H1 (cell line): ENCODE results near the gene FAM193B. TPM values are rescaled to one million over a fixed set of nuclear protein-coding genes. Genes with fewer than 3 reads are reported as not detected.

ENCODE experiments used
- BRCA1 ChIP-seq: IDR thresholded peaks from 2 replicates; pipeline ENCODE4 v1.6.1; 2012; ENCODE audit warnings: low read depth, low read length, improper control_type of control experiment
- HDAC6 ChIP-seq: IDR thresholded peaks from one replicate; pipeline ENCODE4 v1.7.1; 2012; ENCODE audit warnings: low read depth, mild to moderate bottlenecking, inconsistent platforms, low read length, moderate library complexity
- KDM4A ChIP-seq: IDR thresholded peaks from one replicate; pipeline ENCODE4 v1.7.1; 2012; ENCODE audit warnings: low read depth, mild to moderate bottlenecking, moderate library complexity, low read length, inconsistent platforms; ENCODE audit not compliant: severe bottlenecking
- MAFK ChIP-seq: IDR thresholded peaks from 2 replicates; pipeline ENCODE4 v1.6.1; 2012; ENCODE audit warnings: low read depth, mild to moderate bottlenecking, improper control_type of control experiment, low read length
- RAD21 ChIP-seq, 2 experiments: IDR thresholded peaks in 1 of 2; conservative IDR thresholded peaks in 1 of 2; 2 replicates each; pipeline ENCODE4 v1.6.1; 2011; ENCODE audit warnings: low read depth in 2 of 2, low read length in 2 of 2, improper control_type of control experiment in 1 of 2, inconsistent platforms in 1 of 2, mild to moderate bottlenecking in 1 of 2, moderate library complexity in 1 of 2
- RXRA ChIP-seq: IDR thresholded peaks from 2 replicates; pipeline ENCODE4 v1.6.1; 2011; ENCODE audit warnings: low read depth, mild to moderate bottlenecking, low read length, moderate library complexity; ENCODE audit not compliant: insufficient read depth
- SIN3A ChIP-seq, 2 experiments: IDR thresholded peaks in 1 of 2; conservative IDR thresholded peaks in 1 of 2; 2 replicates each; pipeline ENCODE4 v1.6.1; 2011 to 2012; ENCODE audit warnings: low read length in 2 of 2, improper control_type of control experiment in 1 of 2, low read depth in 1 of 2, mild to moderate bottlenecking in 1 of 2
- polyA plus RNA-seq, 7 experiments: library from polyadenylated mRNA; depleted of rRNA in 3 of 7; stranded (reverse) in 5 of 7; unstranded in 2 of 7; fragments of >200 nt in 5 of 7; fragments of 200-250 nt in 2 of 7; gene quantifications; 1 replicate in 5 of 7; 2 replicates in 1 of 7; 4 replicates in 1 of 7; pipeline versions ENCODE4 v1.2.1 to v1.2.3, GENCODE V29; 2011 to 2013; ENCODE audit warnings: missing spikeins in 2 of 7, mixed read lengths in 2 of 7
- total RNA-seq: library from RNA; stranded (reverse); fragmentation: NEBNext Ultra II Directional; extraction: Animal tissue kit (Norgen Biotek cat#: 25700); gene quantifications from 2 replicates; pipeline ENCODE4 v1.2.1, GENCODE V29; 2021
- TF ChIP-seq, protein P1 (sequence below): fragments of 300-600 bp; sonication (generic); IDR thresholded peaks from 2 replicates; pipeline ENCODE4 v1.7.1; 2012; ENCODE audit warnings: low read length, moderate library complexity, mild to moderate bottlenecking, inconsistent platforms; ENCODE audit not compliant: insufficient replicate concordance
- TF ChIP-seq, protein P2 (sequence below): IDR thresholded peaks from 2 replicates; pipeline ENCODE4 v1.6.1; 2011; ENCODE audit warnings: low read length, improper control_type of control experiment

The FAM193B gene
- total and polyA plus RNA-seq, 2 of the 8 experiments (the other 6 are each of a cell fraction or from before 2014, with no cell fraction given), result 49.9 to 69.8 TPM

DNA sequence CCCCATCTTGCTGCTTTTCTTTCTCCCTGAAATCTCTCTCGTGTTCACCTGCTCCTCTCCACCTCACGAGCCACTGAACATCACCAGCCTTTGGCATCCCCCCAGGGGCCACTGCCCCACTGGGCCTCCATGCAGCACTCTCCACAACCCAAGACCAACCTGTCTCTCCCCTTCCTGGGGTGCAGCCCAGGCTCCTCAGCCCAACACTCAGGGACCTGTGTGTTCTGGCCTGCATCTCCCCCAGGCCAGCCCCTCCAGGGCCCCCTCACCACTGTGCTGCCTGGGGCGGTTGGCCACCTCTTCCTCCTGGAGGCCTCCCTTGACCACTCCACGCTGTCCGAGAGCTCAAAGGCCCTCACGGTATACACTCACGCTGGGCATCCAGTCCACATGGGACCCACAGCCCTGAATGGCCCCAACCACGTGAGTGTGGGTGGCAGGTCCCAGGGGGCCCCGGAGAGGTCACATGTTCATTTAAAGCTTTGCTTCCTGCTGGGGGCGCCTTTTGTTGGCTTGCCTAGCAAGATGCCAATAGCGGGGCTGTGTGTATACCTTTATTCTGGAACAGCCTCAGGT is 44.3 kb downstream of the FAM193B start (continued):
- TF ChIP-seq, protein P1, sequence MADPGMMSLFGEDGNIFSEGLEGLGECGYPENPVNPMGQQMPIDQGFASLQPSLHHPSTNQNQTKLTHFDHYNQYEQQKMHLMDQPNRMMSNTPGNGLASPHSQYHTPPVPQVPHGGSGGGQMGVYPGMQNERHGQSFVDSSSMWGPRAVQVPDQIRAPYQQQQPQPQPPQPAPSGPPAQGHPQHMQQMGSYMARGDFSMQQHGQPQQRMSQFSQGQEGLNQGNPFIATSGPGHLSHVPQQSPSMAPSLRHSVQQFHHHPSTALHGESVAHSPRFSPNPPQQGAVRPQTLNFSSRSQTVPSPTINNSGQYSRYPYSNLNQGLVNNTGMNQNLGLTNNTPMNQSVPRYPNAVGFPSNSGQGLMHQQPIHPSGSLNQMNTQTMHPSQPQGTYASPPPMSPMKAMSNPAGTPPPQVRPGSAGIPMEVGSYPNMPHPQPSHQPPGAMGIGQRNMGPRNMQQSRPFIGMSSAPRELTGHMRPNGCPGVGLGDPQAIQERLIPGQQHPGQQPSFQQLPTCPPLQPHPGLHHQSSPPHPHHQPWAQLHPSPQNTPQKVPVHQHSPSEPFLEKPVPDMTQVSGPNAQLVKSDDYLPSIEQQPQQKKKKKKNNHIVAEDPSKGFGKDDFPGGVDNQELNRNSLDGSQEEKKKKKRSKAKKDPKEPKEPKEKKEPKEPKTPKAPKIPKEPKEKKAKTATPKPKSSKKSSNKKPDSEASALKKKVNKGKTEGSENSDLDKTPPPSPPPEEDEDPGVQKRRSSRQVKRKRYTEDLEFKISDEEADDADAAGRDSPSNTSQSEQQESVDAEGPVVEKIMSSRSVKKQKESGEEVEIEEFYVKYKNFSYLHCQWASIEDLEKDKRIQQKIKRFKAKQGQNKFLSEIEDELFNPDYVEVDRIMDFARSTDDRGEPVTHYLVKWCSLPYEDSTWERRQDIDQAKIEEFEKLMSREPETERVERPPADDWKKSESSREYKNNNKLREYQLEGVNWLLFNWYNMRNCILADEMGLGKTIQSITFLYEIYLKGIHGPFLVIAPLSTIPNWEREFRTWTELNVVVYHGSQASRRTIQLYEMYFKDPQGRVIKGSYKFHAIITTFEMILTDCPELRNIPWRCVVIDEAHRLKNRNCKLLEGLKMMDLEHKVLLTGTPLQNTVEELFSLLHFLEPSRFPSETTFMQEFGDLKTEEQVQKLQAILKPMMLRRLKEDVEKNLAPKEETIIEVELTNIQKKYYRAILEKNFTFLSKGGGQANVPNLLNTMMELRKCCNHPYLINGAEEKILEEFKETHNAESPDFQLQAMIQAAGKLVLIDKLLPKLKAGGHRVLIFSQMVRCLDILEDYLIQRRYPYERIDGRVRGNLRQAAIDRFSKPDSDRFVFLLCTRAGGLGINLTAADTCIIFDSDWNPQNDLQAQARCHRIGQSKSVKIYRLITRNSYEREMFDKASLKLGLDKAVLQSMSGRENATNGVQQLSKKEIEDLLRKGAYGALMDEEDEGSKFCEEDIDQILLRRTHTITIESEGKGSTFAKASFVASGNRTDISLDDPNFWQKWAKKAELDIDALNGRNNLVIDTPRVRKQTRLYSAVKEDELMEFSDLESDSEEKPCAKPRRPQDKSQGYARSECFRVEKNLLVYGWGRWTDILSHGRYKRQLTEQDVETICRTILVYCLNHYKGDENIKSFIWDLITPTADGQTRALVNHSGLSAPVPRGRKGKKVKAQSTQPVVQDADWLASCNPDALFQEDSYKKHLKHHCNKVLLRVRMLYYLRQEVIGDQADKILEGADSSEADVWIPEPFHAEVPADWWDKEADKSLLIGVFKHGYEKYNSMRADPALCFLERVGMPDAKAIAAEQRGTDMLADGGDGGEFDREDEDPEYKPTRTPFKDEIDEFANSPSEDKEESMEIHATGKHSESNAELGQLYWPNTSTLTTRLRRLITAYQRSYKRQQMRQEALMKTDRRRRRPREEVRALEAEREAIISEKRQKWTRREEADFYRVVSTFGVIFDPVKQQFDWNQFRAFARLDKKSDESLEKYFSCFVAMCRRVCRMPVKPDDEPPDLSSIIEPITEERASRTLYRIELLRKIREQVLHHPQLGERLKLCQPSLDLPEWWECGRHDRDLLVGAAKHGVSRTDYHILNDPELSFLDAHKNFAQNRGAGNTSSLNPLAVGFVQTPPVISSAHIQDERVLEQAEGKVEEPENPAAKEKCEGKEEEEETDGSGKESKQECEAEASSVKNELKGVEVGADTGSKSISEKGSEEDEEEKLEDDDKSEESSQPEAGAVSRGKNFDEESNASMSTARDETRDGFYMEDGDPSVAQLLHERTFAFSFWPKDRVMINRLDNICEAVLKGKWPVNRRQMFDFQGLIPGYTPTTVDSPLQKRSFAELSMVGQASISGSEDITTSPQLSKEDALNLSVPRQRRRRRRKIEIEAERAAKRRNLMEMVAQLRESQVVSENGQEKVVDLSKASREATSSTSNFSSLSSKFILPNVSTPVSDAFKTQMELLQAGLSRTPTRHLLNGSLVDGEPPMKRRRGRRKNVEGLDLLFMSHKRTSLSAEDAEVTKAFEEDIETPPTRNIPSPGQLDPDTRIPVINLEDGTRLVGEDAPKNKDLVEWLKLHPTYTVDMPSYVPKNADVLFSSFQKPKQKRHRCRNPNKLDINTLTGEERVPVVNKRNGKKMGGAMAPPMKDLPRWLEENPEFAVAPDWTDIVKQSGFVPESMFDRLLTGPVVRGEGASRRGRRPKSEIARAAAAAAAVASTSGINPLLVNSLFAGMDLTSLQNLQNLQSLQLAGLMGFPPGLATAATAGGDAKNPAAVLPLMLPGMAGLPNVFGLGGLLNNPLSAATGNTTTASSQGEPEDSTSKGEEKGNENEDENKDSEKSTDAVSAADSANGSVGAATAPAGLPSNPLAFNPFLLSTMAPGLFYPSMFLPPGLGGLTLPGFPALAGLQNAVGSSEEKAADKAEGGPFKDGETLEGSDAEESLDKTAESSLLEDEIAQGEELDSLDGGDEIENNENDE, result no peak
- TF ChIP-seq KDM4A (no peak), HDAC6 (no peak), RAD21 (IDR thresholded peaks at IDR 0.05 in 1 of 2, conservative IDR thresholded peaks at IDR 0.05 in 1 of 2; ENCODE audit: low read depth in 2 of 2, low read length in 2 of 2) (no peak), MAFK (no peak), BRCA1 (no peak), RXRA (no peak), SIN3A (conservative IDR thresholded peaks at IDR 0.05 in 1 of 2, IDR thresholded peaks at IDR 0.05 in 1 of 2; ENCODE audit: low read depth in 1 of 2, low read length in 2 of 2) (no peak)
- TF ChIP-seq, protein P2, sequence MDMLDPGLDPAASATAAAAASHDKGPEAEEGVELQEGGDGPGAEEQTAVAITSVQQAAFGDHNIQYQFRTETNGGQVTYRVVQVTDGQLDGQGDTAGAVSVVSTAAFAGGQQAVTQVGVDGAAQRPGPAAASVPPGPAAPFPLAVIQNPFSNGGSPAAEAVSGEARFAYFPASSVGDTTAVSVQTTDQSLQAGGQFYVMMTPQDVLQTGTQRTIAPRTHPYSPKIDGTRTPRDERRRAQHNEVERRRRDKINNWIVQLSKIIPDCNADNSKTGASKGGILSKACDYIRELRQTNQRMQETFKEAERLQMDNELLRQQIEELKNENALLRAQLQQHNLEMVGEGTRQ, result no peak
